Panc1 (cell line): ENCODE results near the gene HSP90AB1. TPM values are rescaled to one million over a fixed set of nuclear protein-coding genes. Genes with fewer than 3 reads are reported as not detected.
A peak's percentile ranks its signal among the peaks of the same experiment; 100 is the strongest.

Experiments used
- ATAC-seq: fragments of 200-7000 bp; cut with Tn5 transposase; 2 replicates; pipeline ENCODE4 v1.9.1; 2020; ENCODE audit warnings: mild to moderate bottlenecking, moderate library complexity
- BruUV-seq: library from RNA; stranded (reverse); fragments of 400-500 nt; replicated peaks from 2 replicates; lab custom pipeline; 2021; lab: Mats Ljungman, UMichigan
- CTCF ChIA-PET: fragments of 300-600 bp; sonication (Branson Sonifier 250); formaldehyde crosslinking; loops from one replicate; lab custom pipeline; 2022; ENCODE audit warnings: antibody characterized with exemption; lab: Charles Lee
- POLR2A ChIA-PET: fragments of 300-600 bp; sonication (Branson Sonifier 250); formaldehyde crosslinking; loops from one replicate; lab custom pipeline; 2022; ENCODE audit warnings: antibody characterized with exemption; lab: Charles Lee
- DNase-seq: peaks from one replicate; pipeline ENCODE4 v3.0.0-alpha.2; 2010; ENCODE audit warnings: low read depth, low spot score
- H3K27ac ChIP-seq: 2 replicates; pipeline ENCODE4 v1.5.1; 2011; ENCODE audit warnings: mild to moderate bottlenecking, low read length, inconsistent platforms
- H3K27me3 ChIP-seq: fragments of 200-500 bp; sonication (Bioruptor generic); 2 replicates; pipeline ENCODE4 v1.6.0; 2014; ENCODE audit warnings: low read length, inconsistent platforms; ENCODE audit not compliant: control insufficient read depth, insufficient read depth
- H3K36me3 ChIP-seq: fragments of 200-500 bp; sonication (Bioruptor generic); 2 replicates; pipeline ENCODE4 v1.5.1; 2014; ENCODE audit warnings: inconsistent platforms, mild to moderate bottlenecking, low read length, moderate library complexity; ENCODE audit not compliant: control insufficient read depth, insufficient read depth
- H3K4me1 ChIP-seq: 2 replicates; pipeline ENCODE4 v1.5.1; 2011; ENCODE audit warnings: inconsistent platforms, mild to moderate bottlenecking, low read length, moderate library complexity; ENCODE audit not compliant: control insufficient read depth, insufficient read depth
- H3K4me3 ChIP-seq, 2 experiments: 2 replicates each; pipeline ENCODE4 v1.5.1; 2011 to 2012; ENCODE audit warnings: low read depth in 2 of 2, low read length in 2 of 2, mild to moderate bottlenecking in 2 of 2, inconsistent platforms in 1 of 2, moderate library complexity in 1 of 2
- H3K9me3 ChIP-seq: fragments of 200-500 bp; sonication (Bioruptor generic); 2 replicates; pipeline ENCODE4 v1.5.1; 2014; ENCODE audit warnings: low read depth, mild to moderate bottlenecking, inconsistent platforms, low read length, moderate library complexity; ENCODE audit not compliant: control insufficient read depth, insufficient read depth
- POLR2AphosphoS5 ChIP-seq: IDR thresholded peaks from 2 replicates; pipeline ENCODE4 v1.6.1; 2012; ENCODE audit warnings: mild to moderate bottlenecking, low read depth, low read length, moderate library complexity
- SIN3A ChIP-seq: IDR thresholded peaks from 2 replicates; pipeline ENCODE4 v1.6.1; 2012; ENCODE audit warnings: low read depth, mild to moderate bottlenecking, low read length, moderate library complexity, borderline replicate concordance; ENCODE audit not compliant: insufficient read depth
- TCF7L2 ChIP-seq: IDR thresholded peaks from 2 replicates; pipeline ENCODE4 v1.6.1; 2011; ENCODE audit warnings: mild to moderate bottlenecking, low read depth, low read length, inconsistent platforms
- in situ Hi-C: cut with HindIII; loops from 2 replicates; pipeline ENCODE4 v1.10.0; 2016; ENCODE audit warnings: low sequenced_read_pairs, low pct_unique_long_range_greater_than_20kb
- intact Hi-C: fragments of 100-400 bp; cut with micrococcal nuclease; formaldehyde crosslinking; loops from one replicate; pipeline ENCODE4 v1.10.0; 2022; ENCODE audit not compliant: unreplicated experiment
- total RNA-seq: library from RNA; stranded (reverse); gene quantifications from one replicate; pipeline ENCODE4 v1.2.1, GENCODE V29; 2021; ENCODE audit not compliant: unreplicated experiment
- TF ChIP-seq, protein P1 (sequence below): fragments of 450-650 bp; IDR thresholded peaks from 2 replicates; pipeline ENCODE4 v1.5.1; 2017; ENCODE audit warnings: mild to moderate bottlenecking
- TF ChIP-seq, protein P2 (sequence below), 2 experiments: IDR thresholded peaks; 2 replicates each; pipeline ENCODE4 v1.6.1; 2011 to 2012; ENCODE audit warnings: low read depth in 2 of 2, control low read depth in 1 of 2, low read length in 1 of 2, mild to moderate bottlenecking in 1 of 2, moderate library complexity in 1 of 2; ENCODE audit not compliant: insufficient read depth in 1 of 2

Gene HSP90AB1
- total RNA-seq, 1 experiment from 2014 or later, result 1,253 TPM

DNA sequence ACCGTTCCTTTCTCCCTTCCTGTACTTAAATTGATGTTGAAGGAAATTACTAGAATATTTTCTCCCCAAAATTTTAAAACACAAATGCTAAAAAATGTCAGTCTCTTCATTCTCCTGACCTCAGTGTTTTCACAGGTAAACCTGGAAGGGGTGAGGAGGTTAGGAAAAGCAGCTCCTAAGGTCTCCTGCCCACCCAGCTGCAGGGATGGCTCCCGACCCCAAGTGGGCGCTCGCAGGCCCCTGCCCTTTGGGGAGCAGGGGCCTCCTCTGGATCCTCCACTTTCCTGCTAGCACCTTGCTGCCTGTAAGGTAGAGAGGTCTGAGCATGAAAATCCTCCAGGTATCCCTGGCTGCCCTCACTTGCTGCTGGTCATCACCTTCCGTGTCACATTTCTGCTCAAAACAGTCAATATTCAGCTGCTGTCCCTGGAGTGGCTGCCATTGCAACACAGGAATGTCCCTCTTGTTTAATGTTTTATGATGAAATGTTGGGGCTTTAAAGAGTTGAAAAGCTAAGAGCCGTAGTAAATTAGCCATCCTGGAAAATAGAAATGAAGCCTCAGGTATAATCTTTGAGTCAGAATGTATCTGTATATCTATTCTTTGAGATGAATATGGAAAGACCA lies 10.9 kb upstream of the HSP90AB1 start:
- intact Hi-C loops (loop anchor here (5.0 kb wide), 1 partner anchor 64 kb away; no protein-coding TSS in a partner anchor), in situ Hi-C loops (no loop called here)
- DNase-seq, result no peak
- Histone ChIP-seq H3K27ac (peak overlapping the region; percentile 92), H3K27me3 (no peaks in the 10 kb centered on the region), H3K4me3 (no peak overlapping the region), H3K4me1 (peaks cover 60% of the 10 kb centered on the region), H3K9me3 (no peaks in the 10 kb centered on the region), H3K36me3 (peaks cover 3% of the 10 kb centered on the region; the same call in 1 of the 2 replicates)
- ATAC-seq, result no peak
- CTCF ChIA-PET, result interaction anchor here (0.6 kb wide), 1 partner anchor 14 kb away, joined by 5 read pairs; no protein-coding TSS in a partner anchor
- POLR2A ChIA-PET, result no interaction called here
- TF ChIP-seq, protein P1, sequence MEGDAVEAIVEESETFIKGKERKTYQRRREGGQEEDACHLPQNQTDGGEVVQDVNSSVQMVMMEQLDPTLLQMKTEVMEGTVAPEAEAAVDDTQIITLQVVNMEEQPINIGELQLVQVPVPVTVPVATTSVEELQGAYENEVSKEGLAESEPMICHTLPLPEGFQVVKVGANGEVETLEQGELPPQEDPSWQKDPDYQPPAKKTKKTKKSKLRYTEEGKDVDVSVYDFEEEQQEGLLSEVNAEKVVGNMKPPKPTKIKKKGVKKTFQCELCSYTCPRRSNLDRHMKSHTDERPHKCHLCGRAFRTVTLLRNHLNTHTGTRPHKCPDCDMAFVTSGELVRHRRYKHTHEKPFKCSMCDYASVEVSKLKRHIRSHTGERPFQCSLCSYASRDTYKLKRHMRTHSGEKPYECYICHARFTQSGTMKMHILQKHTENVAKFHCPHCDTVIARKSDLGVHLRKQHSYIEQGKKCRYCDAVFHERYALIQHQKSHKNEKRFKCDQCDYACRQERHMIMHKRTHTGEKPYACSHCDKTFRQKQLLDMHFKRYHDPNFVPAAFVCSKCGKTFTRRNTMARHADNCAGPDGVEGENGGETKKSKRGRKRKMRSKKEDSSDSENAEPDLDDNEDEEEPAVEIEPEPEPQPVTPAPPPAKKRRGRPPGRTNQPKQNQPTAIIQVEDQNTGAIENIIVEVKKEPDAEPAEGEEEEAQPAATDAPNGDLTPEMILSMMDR, result peak; percentile 11; the same call in 1 of the 2 replicates
- TF ChIP-seq POLR2AphosphoS5 (no peak), SIN3A (no peak), TCF7L2 (no peak)
- TF ChIP-seq, protein P2, sequence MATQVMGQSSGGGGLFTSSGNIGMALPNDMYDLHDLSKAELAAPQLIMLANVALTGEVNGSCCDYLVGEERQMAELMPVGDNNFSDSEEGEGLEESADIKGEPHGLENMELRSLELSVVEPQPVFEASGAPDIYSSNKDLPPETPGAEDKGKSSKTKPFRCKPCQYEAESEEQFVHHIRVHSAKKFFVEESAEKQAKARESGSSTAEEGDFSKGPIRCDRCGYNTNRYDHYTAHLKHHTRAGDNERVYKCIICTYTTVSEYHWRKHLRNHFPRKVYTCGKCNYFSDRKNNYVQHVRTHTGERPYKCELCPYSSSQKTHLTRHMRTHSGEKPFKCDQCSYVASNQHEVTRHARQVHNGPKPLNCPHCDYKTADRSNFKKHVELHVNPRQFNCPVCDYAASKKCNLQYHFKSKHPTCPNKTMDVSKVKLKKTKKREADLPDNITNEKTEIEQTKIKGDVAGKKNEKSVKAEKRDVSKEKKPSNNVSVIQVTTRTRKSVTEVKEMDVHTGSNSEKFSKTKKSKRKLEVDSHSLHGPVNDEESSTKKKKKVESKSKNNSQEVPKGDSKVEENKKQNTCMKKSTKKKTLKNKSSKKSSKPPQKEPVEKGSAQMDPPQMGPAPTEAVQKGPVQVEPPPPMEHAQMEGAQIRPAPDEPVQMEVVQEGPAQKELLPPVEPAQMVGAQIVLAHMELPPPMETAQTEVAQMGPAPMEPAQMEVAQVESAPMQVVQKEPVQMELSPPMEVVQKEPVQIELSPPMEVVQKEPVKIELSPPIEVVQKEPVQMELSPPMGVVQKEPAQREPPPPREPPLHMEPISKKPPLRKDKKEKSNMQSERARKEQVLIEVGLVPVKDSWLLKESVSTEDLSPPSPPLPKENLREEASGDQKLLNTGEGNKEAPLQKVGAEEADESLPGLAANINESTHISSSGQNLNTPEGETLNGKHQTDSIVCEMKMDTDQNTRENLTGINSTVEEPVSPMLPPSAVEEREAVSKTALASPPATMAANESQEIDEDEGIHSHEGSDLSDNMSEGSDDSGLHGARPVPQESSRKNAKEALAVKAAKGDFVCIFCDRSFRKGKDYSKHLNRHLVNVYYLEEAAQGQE (IDR thresholded peaks at IDR 0.05; ENCODE audit: insufficient read depth in 1 of 2, low read depth in 2 of 2, low read length in 1 of 2), result no peak
- BruUV-seq, result TSS peak; percentile 16

DNA sequence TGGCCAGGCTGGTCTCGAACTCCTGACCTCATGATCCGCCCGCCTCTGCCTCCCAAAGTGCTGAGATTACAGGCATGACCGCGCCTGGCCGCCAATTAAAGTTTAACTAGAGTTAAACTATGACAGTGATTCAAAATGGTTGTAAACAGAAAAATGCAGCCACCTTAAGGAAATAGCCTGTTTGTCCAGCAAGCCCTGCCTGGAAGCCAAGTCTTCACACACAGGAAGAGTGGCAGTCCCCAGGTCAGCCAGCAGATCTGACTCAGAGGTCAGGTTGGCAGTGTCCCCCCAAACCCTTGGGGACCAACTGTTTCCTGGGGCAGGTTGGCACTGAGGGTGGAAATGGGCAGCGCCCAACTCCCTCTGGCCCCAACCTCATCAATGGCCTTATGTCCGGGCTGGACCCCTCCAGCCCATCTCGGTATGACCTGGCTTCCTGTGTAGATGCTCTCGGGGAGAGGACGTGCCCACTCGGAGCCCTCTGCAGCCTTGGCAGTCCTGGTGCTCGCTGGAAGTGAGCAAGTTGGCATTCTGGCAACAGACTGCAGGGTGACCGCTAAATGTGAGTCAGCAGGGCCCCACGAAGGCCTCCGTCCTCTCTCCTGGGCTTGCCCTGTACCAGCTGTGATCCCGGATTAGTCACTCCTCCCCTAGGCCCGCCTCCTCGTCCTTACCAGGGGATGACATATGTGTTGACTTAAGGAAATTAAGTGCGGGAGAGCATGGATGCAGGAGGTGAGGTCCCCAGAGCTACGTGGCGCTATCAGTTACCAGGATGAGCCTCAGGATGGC lies 9.7 kb upstream of the HSP90AB1 start:
- no peaks in the 10 kb centered on the region for H3K9me3 ChIP-seq
- H3K27ac ChIP-seq, result peak overlapping the region; percentile 92
- BruUV-seq, result TSS peak; percentile 98
- ChIA-PET POLR2A (interaction anchor here (0.5 to 1.0 kb wide), 4 partner anchors 13 to 68 kb away, joined by 3 to 7 read pairs (median 3); no protein-coding TSS in a partner anchor), CTCF (interaction anchor here (0.6 to 1.0 kb wide), 5 partner anchors 12 to 69 kb away, joined by 3 to 7 read pairs (median 6); partner anchors contain the start of gene SLC29A1)
- H3K36me3 ChIP-seq, result peaks cover 3% of the 10 kb centered on the region; the same call in 1 of the 2 replicates
- in situ Hi-C loops (no loop called here), intact Hi-C loops (loop anchor here (5.0 kb wide), 1 partner anchor 65 kb away; no protein-coding TSS in a partner anchor)
- TF ChIP-seq SIN3A (no peak; the same call in 1 of the 2 replicates), POLR2AphosphoS5 (peak; percentile 82)
- H3K4me3 ChIP-seq, result peak overlapping the region; percentile 49 to 67
- peaks cover 60% of the 10 kb centered on the region for H3K4me1 ChIP-seq
- H3K27me3 ChIP-seq, result no peaks in the 10 kb centered on the region
- ATAC-seq, result peak; percentile 91
- peak; percentile 95 for DNase-seq
